Measurements from ENCODE around the gene SFT2D1. TPM values are rescaled to one million over a fixed set of nuclear protein-coding genes. Genes with fewer than 3 reads are reported as not detected.
A peak's percentile ranks its signal among the peaks of the same experiment; 100 is the strongest.

SFT2D1 gene
- total RNA-seq, 1 donor: 34.2 TPM

DNA sequence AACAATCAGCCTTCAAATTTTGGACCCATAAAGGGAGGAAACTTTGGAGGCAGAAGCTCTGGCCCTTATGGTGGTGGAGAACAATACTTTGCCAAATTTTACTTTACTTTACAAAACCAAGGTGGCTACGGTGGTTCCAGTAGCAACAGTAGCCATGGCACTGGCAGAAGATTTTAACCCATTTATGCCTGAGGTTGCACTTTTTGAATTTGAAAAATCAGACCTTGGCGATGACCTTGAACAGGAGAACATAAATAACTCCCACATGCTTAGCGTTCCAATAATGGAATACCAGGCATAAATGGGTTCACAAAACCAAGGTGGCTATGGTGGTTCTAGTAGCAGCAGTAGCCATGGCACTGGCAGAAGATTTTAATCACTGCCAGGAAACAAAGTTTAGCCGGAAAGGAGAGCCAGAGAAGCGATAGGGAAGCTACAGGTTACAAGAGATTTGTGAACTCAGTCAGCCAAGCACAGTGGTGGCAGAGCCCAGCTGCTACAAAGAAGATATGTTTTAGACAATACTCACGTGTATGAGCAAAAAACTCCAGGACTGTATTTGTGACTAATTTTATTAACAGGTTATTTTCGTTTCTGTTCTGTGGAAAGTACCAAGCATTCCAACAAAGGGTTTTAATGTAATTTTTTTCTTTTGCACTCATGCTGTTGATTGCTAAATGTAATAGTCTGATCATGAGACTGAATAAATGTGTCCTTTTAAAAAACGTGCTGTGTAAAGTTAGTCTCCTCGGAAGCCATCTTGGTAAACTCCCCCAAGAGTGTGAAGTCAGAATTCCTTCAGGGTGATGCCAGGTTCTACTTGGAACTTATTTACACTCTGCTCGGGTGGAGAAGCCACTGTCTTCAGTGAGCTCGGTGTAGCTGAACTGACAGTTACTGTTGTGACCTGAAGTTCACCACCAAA is 6.7 kb downstream of the SFT2D1 start:
- no peak for DNase-seq (ENCODE audit: low read depth in 2 of 3, low spot score in 2 of 3)

DNA sequence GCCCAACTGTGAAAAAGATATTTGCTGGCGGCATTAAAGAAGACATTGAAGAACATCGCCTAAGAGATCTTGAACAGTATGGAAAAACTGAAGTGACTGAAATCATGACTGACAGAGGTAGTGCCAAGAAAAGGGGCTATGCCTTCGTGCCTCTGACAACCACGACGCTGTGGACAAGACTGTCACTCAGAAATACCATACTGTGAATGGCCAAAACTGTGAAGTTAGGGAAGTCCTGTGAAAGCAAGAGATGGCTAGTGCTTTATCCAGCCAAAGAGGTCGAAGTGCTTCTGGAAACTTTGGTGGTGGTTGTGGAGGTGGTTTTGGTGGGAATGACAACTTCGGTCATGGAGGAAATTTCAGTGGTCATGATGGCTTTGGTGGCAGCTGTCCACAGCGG is 7.5 kb downstream of the SFT2D1 start:
- DNase-seq (ENCODE audit: low read depth in 2 of 3, low spot score in 2 of 3): no peak

DNA sequence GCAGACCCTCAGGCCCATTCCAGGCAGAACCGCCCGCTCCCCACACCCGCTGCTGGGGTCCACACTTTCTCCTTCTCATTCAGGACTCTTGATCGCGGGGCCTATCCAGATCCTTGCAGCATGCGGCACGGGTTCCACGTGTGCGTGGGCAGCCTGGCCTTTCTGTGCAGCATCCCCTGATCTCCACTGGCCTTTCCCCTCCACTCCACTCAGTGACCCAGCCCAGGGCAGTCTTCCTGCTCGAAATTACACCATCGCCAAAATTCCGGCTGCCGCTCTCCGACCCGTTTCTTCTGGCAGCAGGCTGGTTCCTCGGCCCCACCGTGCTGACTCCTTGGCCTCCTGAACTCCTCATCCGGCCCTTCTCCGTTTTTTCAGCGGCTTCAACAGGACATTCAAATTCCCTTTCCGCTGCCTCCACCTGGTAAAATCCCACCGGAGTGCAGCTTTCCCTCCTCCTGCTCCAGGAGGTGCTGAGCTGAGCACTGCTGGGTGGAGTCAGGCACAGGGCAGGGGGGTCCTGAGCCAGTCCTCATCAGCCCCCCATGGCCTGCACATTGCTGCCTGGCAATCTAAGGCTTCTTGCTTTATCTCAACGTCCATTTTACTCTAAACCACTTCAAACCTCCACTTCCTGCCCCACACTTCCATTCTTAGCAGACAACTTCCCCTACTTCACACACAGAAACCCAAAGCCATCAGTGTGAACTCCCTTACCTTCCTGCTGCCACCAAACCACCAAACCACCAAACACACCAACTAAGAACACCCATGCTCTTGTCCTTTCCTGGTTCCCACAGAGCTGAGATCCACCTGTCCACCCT is 9.0 kb downstream of the SFT2D1 start:
- DNase-seq (ENCODE audit: low read depth in 2 of 3, low spot score in 2 of 3): peak in 2 of 3 donors; percentile 47 to 73

DNA sequence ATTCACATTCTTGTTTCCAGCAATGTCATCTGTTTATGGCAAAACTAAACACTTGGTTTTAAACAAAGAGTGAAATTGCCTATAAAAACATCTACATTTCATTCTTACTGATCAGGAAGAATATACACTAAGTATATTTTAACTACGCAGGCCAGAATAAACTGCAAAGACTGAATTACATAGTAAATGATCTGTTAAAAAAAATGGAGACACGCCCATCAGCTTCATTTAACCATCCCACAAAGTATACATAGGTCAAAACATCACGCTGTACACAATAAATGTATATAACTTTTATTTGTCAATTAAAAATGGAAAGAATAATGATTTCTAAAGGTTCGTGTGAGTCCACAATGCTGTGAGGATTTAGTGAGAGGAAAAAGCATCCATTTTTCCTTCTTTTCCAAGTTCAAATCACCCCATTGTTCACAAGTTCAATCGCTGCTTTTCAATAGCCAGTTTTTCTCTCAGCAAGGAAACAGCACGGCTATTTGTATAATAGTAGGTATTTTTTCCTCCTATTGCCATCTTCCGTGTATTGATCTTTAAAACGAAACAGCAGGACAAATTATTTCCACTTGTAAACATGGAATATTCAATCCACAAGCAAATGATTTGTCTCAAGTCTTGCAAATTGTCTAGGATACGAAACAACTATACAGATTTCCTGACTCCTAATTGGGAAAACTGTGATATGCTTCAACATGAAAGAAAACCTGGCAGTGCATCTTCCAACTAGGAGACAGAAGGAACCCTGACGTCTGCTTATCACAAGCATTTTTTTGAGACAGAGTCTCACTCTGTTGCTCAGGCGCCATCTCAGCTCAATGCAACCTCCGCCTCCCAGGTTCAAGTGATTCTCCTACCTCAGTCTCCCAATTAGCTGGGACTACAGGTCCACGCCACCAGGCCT is 10.6 kb downstream of the SFT2D1 start:
- no peak for DNase-seq (ENCODE audit: low read depth in 2 of 3, low spot score in 2 of 3)

DNA sequence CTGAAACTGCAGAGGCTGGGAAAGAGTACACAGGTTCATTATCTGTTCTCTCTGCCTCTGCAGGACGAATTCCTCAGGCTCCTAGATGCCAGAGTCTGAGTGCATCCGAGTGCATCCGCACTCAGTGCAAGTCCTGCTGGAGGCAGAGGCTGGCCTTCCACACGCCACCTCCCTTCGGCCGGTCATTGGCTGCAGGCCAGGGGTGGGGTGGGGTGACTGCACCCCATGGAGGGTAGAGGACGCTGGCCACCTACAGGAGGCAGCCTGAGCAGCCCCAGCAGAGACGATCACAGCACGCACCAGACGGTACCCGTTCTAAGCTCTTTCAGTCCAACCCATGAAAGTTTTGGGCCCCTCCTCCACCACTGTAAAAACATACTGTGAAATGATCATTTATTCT is 11.7 kb downstream of the SFT2D1 start:
- no peak for DNase-seq (ENCODE audit: low read depth in 2 of 3, low spot score in 2 of 3)

DNA sequence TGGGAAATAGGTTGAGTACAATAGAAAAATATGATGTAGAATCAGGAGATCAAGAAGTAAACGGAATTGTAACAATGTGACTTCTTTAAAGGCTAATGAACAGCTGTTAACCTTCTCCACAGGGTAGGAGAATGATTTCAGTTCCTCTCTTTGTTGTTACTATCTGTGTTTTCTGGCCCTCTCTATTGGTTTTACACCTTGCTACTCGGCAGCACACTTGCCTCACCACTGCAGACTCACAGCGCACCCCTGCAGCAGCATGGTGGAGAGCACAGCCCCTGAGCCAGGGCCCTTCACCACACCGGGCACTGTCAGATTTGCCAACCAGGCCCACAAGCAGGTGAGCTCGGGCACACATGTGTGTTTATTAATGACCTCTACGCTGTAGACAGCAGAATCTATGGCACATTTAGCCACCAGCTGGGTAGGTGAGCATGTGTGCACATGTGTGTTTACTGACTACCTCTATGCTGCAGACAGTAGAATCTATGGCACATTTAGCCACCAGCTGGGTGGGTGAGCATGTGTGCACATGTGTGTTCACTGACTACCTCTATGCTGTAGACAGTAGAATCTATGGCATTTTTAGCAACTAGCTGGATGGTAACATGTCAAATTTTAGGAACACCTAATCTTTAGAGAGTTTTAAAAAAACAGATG is 16.8 kb downstream of the SFT2D1 start:
- DNase-seq (ENCODE audit: low read depth in 2 of 3, low spot score in 2 of 3): no peak

DNA sequence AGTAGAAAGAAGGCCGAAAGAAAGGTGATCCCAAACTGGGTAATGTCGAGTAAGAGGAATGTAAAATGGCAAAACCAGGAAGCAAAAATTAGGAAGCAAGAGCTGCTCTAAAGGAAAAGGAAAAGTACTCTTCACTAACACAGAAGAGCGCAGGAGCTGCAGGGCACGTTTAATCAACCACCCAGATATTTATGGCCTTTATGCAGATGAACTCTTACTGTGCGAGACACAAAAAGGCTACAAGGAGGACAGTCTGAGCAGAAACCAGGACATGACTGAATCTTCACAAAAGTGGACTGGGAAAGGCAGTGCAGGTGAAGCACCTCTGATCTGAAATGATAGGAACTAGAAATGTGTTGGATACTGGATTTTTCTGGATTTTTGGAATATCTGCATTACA is 18.9 kb downstream of the SFT2D1 start:
- no peak for DNase-seq (ENCODE audit: low read depth in 2 of 3, low spot score in 2 of 3)

DNA sequence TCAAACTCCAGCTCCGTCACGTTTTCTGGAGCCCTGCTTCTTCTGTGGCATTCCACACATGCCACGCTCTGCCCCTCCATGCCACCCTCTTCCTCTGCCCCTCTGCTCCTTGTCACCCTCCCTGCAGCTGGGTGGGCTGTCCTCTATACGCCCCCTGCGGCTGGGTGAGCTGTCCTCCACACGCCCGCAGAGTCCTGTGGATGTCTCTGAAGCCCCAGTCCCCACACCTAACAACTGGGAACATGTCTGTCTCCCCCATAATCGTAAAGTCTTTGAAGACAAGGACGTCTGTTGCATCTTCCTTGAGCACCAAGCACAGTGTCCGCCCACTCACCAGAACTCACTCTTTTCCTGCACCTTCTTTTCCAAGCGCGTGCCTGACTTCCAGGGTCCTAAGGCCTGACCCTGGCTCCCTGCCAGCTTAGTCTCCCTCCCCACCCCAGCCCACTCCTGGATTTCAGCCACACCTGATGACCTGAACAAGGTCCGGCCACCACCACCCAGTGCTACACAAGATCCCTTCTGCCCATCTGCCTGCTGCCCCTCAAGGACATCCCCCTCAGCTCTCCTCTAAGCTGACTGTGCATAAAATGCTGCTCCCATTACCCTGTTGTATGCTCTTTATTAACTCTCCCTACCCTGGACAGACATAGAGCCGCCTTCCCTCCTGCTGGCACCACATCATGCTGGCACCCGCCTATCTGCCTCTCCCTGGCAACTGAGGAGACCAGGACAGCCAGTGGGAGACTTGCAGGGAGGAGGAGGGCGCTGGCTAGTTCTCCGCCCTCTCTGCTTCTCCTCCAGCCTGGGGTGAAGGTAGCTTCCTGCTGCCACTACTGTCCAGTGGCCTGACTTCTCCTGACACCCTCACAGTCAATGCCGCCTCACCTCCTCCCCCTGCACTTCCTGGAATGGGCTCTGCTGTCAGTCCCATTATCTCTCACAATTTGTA is 23.4 kb downstream of the SFT2D1 start:
- no peak for DNase-seq (ENCODE audit: low read depth in 2 of 3, low spot score in 2 of 3)

DNA sequence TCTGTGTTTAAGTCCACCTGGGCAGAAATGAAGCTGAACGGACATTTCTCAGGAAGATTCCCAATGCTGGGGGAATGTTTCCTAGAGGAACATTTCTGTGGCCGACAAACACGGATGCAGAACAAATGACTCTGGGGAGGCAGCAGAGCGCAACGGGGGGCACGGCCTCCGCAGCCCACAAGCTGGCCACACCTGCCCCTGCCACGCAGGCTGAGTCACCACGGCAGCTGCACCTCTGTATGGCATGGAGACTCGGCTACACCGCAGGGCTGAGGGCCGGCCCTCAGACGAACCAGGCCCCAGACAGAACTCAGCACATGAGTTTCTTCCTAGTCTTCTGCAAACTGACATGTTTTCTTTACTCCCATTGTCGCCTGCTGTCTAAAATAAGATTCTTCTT is 24.1 kb downstream of the SFT2D1 start:
- DNase-seq (ENCODE audit: low read depth in 2 of 3, low spot score in 2 of 3): no peak

DNA sequence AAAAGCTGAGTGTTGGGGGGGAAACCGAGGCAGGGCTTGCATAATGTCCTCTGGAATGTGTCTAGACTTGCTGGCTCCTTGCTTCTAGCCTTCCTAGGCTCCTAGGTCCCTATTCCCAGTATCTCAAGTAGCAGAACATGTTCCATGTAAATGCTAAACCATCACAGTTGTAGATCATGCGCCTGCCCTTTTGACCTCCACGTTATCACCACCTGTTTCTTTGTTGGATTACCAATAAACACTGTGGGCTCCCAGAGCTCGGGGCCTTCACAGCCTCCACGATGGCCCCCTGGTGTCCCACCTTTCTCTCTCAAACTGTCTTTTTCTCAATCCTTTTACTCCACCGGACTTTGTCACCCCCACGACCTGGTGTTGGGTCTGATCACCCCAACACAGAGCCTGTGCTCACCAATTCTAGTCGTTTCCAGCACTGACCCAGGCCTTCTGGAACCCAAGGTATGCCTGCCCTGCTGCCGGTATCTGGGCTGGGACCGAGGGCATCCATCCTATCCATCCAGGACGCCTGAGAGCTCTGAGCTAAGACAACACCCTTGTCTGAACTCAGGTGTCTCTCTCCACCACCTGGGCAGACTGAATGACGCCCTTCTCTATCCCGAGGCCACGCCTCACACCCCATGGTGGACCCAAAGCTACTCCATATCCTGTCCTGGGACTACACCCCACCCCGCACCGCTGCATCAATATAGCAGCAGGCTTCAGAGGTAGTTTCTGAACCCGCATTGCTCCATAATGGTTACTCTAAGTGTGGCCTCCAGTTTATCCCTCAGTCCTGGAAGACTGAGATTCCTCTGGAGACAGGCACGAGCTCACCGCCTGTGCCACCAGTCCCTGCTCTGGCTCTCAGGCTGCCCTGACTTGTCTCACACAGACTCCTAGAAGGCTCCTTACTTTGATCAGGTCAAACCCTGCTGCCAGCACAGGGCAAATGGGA is 24.8 kb downstream of the SFT2D1 start:
- no peak for DNase-seq (ENCODE audit: low read depth in 2 of 3, low spot score in 2 of 3)

DNA sequence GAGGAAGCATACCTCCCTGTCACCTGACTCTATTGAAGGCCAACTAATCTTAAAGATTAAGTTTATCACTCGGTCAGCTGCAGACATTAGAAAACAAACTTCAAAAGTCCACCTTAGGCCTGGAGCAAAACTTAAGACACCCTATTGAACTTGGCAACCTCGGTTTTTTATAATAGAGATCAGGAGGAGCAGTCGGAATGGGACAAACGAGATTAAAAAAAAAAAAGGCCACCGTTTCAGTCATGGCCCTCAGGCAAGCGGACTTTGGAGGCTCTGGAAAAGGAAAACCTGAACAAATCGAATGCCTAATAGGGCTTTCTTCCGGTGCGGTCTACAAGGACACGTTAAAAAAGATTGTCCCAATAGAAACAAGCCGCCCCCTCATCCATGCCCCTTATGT is 26.9 kb downstream of the SFT2D1 start:
- DNase-seq (ENCODE audit: low read depth in 2 of 3, low spot score in 2 of 3): no peak

DNA sequence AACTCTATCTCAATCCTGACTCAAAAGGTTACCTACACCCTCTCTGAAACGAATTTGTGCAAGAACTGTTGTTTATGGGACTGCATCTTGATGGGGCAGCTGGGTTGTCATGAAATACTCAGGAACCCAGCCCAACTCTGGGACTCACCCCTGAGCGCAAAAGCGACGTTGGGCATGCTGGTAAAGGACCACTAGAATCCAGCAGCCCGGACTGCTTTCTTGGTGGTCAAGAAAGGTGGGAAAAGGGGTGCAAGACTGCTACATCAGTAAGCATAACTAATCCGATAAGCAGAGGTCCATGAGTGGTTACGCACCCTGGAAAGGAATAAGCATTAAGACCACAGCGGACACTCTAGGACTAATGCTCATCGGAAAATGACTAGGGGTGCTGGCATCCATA is 27.9 kb downstream of the SFT2D1 start:
- DNase-seq (ENCODE audit: low read depth in 2 of 3, low spot score in 2 of 3): no peak

DNA sequence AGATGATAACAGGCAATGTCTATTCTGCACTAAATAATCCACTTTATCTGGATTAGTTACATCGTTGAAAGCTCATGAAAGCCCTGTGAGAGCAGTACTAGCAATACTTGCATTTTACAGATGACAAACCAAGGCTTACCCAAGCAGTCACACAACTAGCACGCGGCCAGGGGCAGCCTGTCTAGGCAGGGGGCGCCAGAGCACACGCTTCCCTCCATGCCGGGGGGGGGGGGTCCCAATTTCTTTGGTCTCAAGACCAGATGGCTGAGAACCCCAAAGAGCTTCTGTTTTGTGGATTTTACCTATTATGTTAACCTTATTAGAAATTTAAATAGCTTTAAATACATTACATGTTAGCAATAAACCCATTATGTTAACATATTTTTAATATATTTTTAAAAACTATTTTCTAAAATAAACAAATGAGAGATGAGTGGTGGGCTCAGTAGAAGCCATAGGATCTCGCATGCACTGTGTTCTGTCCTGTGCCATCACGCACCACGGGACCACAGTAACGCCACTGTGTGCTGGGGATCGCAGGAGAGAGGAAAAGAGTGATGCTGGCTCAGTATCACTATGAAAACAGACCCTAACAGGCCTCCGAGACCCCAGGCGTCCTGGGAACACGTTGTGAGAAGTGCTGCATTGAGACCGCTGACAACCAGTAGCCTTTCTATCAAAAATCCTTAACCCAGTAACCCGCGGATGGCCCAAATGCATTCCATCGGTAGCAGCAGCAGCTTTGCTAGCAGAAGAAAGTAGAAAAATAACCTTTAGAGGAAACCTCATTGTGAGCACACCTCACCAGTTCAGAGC is 28.9 kb downstream of the SFT2D1 start:
- peak in 2 of 3 donors; percentile 62 to 84 for DNase-seq (ENCODE audit: low read depth in 2 of 3, low spot score in 2 of 3)

DNA sequence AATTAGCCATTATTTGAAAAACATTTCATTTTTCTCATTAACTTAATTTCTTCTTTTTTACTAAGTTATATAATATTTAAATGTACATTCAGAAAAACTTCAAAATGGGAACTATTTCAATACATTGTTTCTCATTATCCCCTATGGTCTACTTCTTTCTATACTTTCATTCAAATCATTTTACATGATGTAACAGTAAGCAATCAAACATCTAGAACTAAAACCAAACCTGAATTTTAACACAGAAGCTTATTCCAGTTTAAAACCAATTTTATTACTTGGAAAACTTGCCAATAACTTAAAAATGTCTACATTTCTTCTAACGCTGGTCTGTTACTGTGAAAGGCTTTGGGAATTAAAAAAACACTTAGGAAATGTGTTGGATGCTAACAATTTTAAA is 29.5 kb downstream of the SFT2D1 start:
- DNase-seq (ENCODE audit: low read depth in 2 of 3, low spot score in 2 of 3): no peak

DNA sequence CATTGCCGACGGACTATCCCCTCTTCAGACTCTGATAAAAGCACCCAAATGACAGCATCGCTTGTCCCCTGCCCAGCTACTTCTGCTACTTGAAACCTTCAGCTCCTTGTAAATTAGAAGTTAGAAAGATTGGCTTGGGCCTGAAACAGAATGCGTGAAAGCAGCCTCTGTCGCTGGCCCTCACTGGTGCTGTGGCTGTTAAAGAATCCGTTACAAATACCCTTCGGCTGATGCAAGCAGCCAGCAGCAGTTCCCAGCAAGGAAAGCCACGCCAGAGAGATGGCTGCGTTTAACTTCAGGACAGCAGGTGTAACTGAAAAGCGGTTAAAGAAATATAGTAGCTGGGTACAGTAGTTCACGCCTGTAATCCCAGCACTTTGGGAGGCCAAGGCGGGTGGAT is 31.7 kb downstream of the SFT2D1 start:
- DNase-seq (ENCODE audit: low read depth in 2 of 3, low spot score in 2 of 3): no peak

DNA sequence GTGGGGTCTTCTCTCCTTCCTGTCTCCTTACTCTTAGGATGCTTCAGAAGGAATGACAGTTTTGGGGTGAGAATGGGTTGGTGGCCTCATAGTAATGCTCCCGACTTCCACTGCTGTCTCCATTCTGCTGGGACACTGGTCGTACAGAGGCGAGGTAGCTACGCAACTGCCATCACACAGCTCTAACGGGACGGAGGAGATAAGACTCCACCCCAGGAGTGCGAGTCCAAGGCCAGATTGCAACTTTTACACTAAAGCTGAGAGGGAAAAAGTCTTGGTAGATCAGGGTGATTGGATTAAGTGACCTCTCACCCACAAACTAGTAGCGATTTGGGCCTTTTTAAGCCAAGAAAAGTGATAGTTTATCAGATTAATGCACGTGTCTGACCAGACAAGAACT is 32.4 kb downstream of the SFT2D1 start:
- no peak for DNase-seq (ENCODE audit: low read depth in 2 of 3, low spot score in 2 of 3)

Data from hematopoietic multipotent progenitor cell (in vitro differentiated cells).